ENCODE measurements around the gene RPTN. TPM values are rescaled to one million over a fixed set of nuclear protein-coding genes. Genes with fewer than 3 reads are reported as not detected.

Gene RPTN
- total and polyA plus RNA-seq, 8 donors: not detected

GRCh38 chr1:152111515-152111968 is 47.5 kb downstream of the RPTN start:
- ATAC-seq: peak; percentile 26
- peak in 3 of 4 donors; percentile 31 to 62 (median 33) for DNase-seq
- TF ChIP-seq CTCF (IDR thresholded peaks at IDR 0.05): no peak
- no peaks in the 10 kb centered on the region for H3K36me3 ChIP-seq
- peak overlapping the region; percentile 31 to 45 for H3K4me3 ChIP-seq
- H3K4me1 ChIP-seq: peaks cover 28 to 54% of the 10 kb centered on the region in 2 donors
- intact Hi-C loops (cut with DNase I): no loop called here
- no peak overlapping the region for H3K27ac ChIP-seq
- H3K27me3 ChIP-seq: peaks cover 89 to 100% of the 10 kb centered on the region in 2 donors
- H3K9me3 ChIP-seq: peaks cover 0 to 4% of the 10 kb centered on the region in 2 donors

GRCh38 chr1:152110860-152111514 is 48.0 kb downstream of the RPTN start:
- H3K27me3 ChIP-seq: peaks cover 89 to 100% of the 10 kb centered on the region in 2 donors
- H3K9me3 ChIP-seq: peaks cover 0 to 4% of the 10 kb centered on the region in 2 donors
- DNase-seq (peak in 3 of 4 donors; percentile 21 to 84 (median 42)), ATAC-seq (peak; percentile 71)
- no peak for TF ChIP-seq CTCF (IDR thresholded peaks at IDR 0.05)
- H3K4me3 ChIP-seq: peak overlapping the region; percentile 31 to 45
- intact Hi-C loops (cut with DNase I): no loop called here
- H3K4me1 ChIP-seq: peaks cover 28 to 54% of the 10 kb centered on the region in 2 donors
- H3K27ac ChIP-seq: no peak overlapping the region
- H3K36me3 ChIP-seq: no peaks in the 10 kb centered on the region

- Histone ChIP-seq H3K27me3 (peaks cover 87 to 100% of the 10 kb centered on the region in 2 donors), H3K9me3 (peaks cover 0 to 4% of the 10 kb centered on the region in 2 donors), H3K4me1 (peaks cover 28 to 54% of the 10 kb centered on the region in 2 donors), H3K4me3 (peak overlapping the region; percentile 31 to 45), H3K27ac (no peak overlapping the region), H3K36me3 (no peaks in the 10 kb centered on the region)
- peak in 2 of 4 donors; percentile 37 to 87 for DNase-seq
- ATAC-seq: peak; percentile 67
- no peak for TF ChIP-seq CTCF (IDR thresholded peaks at IDR 0.05)
- intact Hi-C loops (cut with DNase I): no loop called here
Observed at GRCh38 chr1:152110365-152110859, 48.6 kb downstream of the RPTN start.

- peaks cover 0 to 4% of the 10 kb centered on the region in 2 donors for H3K9me3 ChIP-seq
- no peaks in the 10 kb centered on the region for H3K36me3 ChIP-seq
- peak overlapping the region in 1 of 2 donors; percentile 45 for H3K4me3 ChIP-seq
- peaks cover 82 to 100% of the 10 kb centered on the region in 2 donors for H3K27me3 ChIP-seq
- intact Hi-C loops (cut with DNase I): no loop called here
- H3K4me1 ChIP-seq: peaks cover 28 to 54% of the 10 kb centered on the region in 2 donors
- DNase-seq (no peak), ATAC-seq (no peak)
- TF ChIP-seq CTCF (IDR thresholded peaks at IDR 0.05): no peak
- no peak overlapping the region for H3K27ac ChIP-seq
Observed at GRCh38 chr1:152109998-152110294, 49.1 kb downstream of the RPTN start.

GRCh38 chr1:152109231-152109997 is 49.6 kb downstream of the RPTN start:
- intact Hi-C loops (cut with DNase I): no loop called here
- DNase-seq: no peak
- no peaks in the 10 kb centered on the region for H3K36me3 ChIP-seq
- no peak overlapping the region for H3K27ac ChIP-seq
- H3K27me3 ChIP-seq: peaks cover 77 to 100% of the 10 kb centered on the region in 2 donors
- peaks cover 28 to 54% of the 10 kb centered on the region in 2 donors for H3K4me1 ChIP-seq
- H3K4me3 ChIP-seq: no peak overlapping the region
- peaks cover 0 to 4% of the 10 kb centered on the region in 2 donors for H3K9me3 ChIP-seq
- TF ChIP-seq CTCF (IDR thresholded peaks at IDR 0.05): no peak
- ATAC-seq: no peak
